Fibroblast of lung (primary cell): ENCODE results near the gene RELCH.

ENCODE experiments used
- CTCF ChIP-seq, 2 donors: IDR thresholded peaks in 1 of 2; conservative IDR thresholded peaks in 1 of 2; 1 replicate in 1 of 2; 2 replicates in 1 of 2; pipeline ENCODE4 v1.5.1; 2011 to 2012; ENCODE audit warnings: low read length in 2 of 2, control low read depth in 1 of 2, inconsistent platforms in 1 of 2, low read depth in 1 of 2, mild to moderate bottlenecking in 1 of 2
- EZH2 ChIP-seq: IDR thresholded peaks from 2 replicates; pipeline ENCODE4 v1.5.1; 2012; ENCODE audit warnings: low read length, control low read depth, mild to moderate bottlenecking; ENCODE audit errors: missing control alignments

GRCh38 chr18:62335494-62335893 is 148.4 kb downstream of the RELCH start:
- TF ChIP-seq CTCF (conservative IDR thresholded peaks at IDR 0.05 in 1 of 2, IDR thresholded peaks at IDR 0.05 in 1 of 2; ENCODE audit: low read depth in 1 of 2, low read length in 2 of 2) (no peak), EZH2 (no peak)
